K562 (cell line): ENCODE data around the gene PRSS22. TPM values are rescaled to one million over a fixed set of nuclear protein-coding genes. Genes with fewer than 3 reads are reported as not detected.

Source experiments
- ATAC-seq: fragments of 200-7000 bp; cut with Tn5 transposase; 3 replicates; pipeline ENCODE4 v1.9.1; 2020; ENCODE audit warnings: moderate library complexity
- BruUV-seq: library from RNA; stranded (reverse); fragments of 400-500 nt; replicated peaks from 2 replicates; lab custom pipeline; 2021; lab: Mats Ljungman, UMichigan
- CTCF ChIA-PET: fragments of 300-600 bp; formaldehyde crosslinking; extraction: SDS; loops from one replicate; lab custom pipeline; 2021; ENCODE audit warnings: low intra/inter-chr PET ratio; lab: Yijun Ruan, JAX
- POLR2A ChIA-PET: fragments of 300-600, 350-650 bp; sonication (Branson Sonifier 250); formaldehyde crosslinking; extraction: SDS; loops from one replicate; lab custom pipeline; 2021; ENCODE audit warnings: antibody characterized with exemption, inconsistent platforms; lab: Yijun Ruan, JAX
- DNase-seq, 4 experiments: peaks; one replicate each; pipeline versions ENCODE4 v3.0.0 to v3.0.0-alpha.2; 2011 to 2018; ENCODE audit warnings: low spot score in 3 of 4, mixed read lengths in 3 of 4; ENCODE audit errors: extremely low read depth in 1 of 4
- FAIRE-seq: peaks from 2 replicates; lab custom pipeline; 2011; peaks lifted over from hg19 to GRCh38; lab: Jason Lieb, UNC
- H2AFZ ChIP-seq: 2 replicates; pipeline ENCODE4 v1.6.0; 2011; ENCODE audit warnings: low read depth, low read length, control low read depth, inconsistent platforms
- H3K27ac ChIP-seq: fragments of 200-600 bp; 3 replicates; pipeline ENCODE4 v1.8.0; 2011; ENCODE audit warnings: low read depth, mild to moderate bottlenecking, control low read depth, inconsistent platforms, low read length, moderate library complexity, mixed read lengths; ENCODE audit errors: extremely low read depth
- H3K27me3 ChIP-seq, 2 experiments: fragments of 300-600 bp in 1 of 2; 2 replicates in 1 of 2; 3 replicates in 1 of 2; pipeline versions ENCODE4 v1.6.0 to v1.8.0; 2011; ENCODE audit warnings: inconsistent platforms in 2 of 2, low read length in 2 of 2, mild to moderate bottlenecking in 1 of 2, mixed read lengths in 1 of 2, moderate library complexity in 1 of 2; ENCODE audit not compliant: control insufficient read depth in 2 of 2, insufficient read depth in 2 of 2
- H3K36me3 ChIP-seq: fragments of 300-600 bp; 3 replicates; pipeline ENCODE4 v1.8.0; 2011; ENCODE audit warnings: mild to moderate bottlenecking, low read length, inconsistent platforms; ENCODE audit not compliant: control insufficient read depth, insufficient read depth
- H3K4me1 ChIP-seq, 2 experiments: fragments of 200-600 bp in 1 of 2; replicated peaks in 1 of 2; 2 replicates in 1 of 2; 3 replicates in 1 of 2; pipeline versions ENCODE4 v1.5.1 to v1.8.0; 2011; ENCODE audit warnings: inconsistent platforms in 2 of 2, low read length in 2 of 2, mild to moderate bottlenecking in 1 of 2, mixed read lengths in 1 of 2, moderate library complexity in 1 of 2; ENCODE audit not compliant: control insufficient read depth in 2 of 2, insufficient read depth in 2 of 2
- H3K4me2 ChIP-seq: 2 replicates; pipeline ENCODE4 v1.6.1; 2011; ENCODE audit warnings: low read length, control low read depth, inconsistent platforms, mixed read lengths; ENCODE audit not compliant: insufficient read depth
- H3K4me3 ChIP-seq: fragments of 200-600 bp; sonication (generic), shearing (Covaris generic); 2 replicates; pipeline ENCODE4 v1.5.1; 2016; ENCODE audit warnings: control low read depth, inconsistent platforms
- H3K79me2 ChIP-seq: fragments of 200-600 bp; 3 replicates; pipeline ENCODE4 v1.8.0; 2011; ENCODE audit warnings: low read length, inconsistent platforms; ENCODE audit not compliant: control insufficient read depth, insufficient read depth
- H3K9ac ChIP-seq, 2 experiments: 2 replicates each; pipeline versions ENCODE4 v1.6.0 to v1.6.1; 2011; ENCODE audit warnings: low read depth in 2 of 2, low read length in 2 of 2, control low read depth in 1 of 2, inconsistent platforms in 1 of 2, mild to moderate bottlenecking in 1 of 2, mixed read lengths in 1 of 2; ENCODE audit not compliant: insufficient read depth in 1 of 2
- H3K9me1 ChIP-seq: one replicate; pipeline ENCODE4 v1.6.0; 2011; ENCODE audit warnings: inconsistent platforms, mild to moderate bottlenecking, low read length, moderate library complexity; ENCODE audit not compliant: control insufficient read depth, insufficient read depth
- H3K9me3 ChIP-seq: replicated peaks from 2 replicates; pipeline ENCODE4 v1.5.1; 2011; ENCODE audit warnings: low read depth, low read length, inconsistent platforms; ENCODE audit not compliant: control insufficient read depth, insufficient read depth
- H4K20me1 ChIP-seq: replicated peaks from 2 replicates; pipeline ENCODE4 v1.6.1; 2011; ENCODE audit warnings: low read length, inconsistent platforms, mixed read lengths; ENCODE audit not compliant: control insufficient read depth, insufficient read depth
- CHD2 ChIP-seq: IDR thresholded peaks from 2 replicates; pipeline ENCODE4 v1.6.1; 2011; ENCODE audit warnings: low read depth, low read length
- CXXC5 ChIP-seq: fragments of 250-450 bp; sonication (Bioruptor Pico); IDR thresholded peaks from 2 replicates; pipeline ENCODE4 v1.8.0; 2022; ENCODE audit warnings: inconsistent platforms, mild to moderate bottlenecking, moderate library complexity
- EGR1 ChIP-seq: fragments of 450-650 bp; conservative IDR thresholded peaks from 2 replicates; pipeline ENCODE4 v1.6.1; 2017; ENCODE audit warnings: mild to moderate bottlenecking
- ELF1 ChIP-seq: fragments of 200-800 bp; sonication (Bioruptor generic); IDR thresholded peaks from 2 replicates; pipeline ENCODE4 v1.6.1; 2016; ENCODE audit warnings: missing genetic modification characterization, missing compliant biosample characterization
- HDAC2 ChIP-seq: fragments of 450-650 bp; IDR thresholded peaks from 2 replicates; pipeline ENCODE4 v1.6.1; 2016; ENCODE audit warnings: mild to moderate bottlenecking
- HMGN3 ChIP-seq: IDR thresholded peaks from 2 replicates; pipeline ENCODE4 v1.6.1; 2011; ENCODE audit warnings: borderline replicate concordance, low read depth, mild to moderate bottlenecking, mixed read lengths, low read length; ENCODE audit not compliant: insufficient read length; ENCODE audit errors: extremely low read depth
- KHSRP ChIP-seq: fragments of 450-650 bp; IDR thresholded peaks from 2 replicates; pipeline ENCODE4 v1.6.1; 2017
- NCOA1 ChIP-seq: fragments of 450-650 bp; IDR thresholded peaks from 2 replicates; pipeline ENCODE4 v1.6.1; 2016; ENCODE audit warnings: low read depth
- NCOA6 ChIP-seq: fragments of 450-650 bp; IDR thresholded peaks from 2 replicates; pipeline ENCODE4 v1.6.1; 2017; ENCODE audit warnings: mild to moderate bottlenecking
- POLR2G ChIP-seq: fragments of 200-400 bp; formaldehyde crosslinking; IDR thresholded peaks from 2 replicates; pipeline ENCODE4 v1.6.1; 2017; ENCODE audit warnings: low read depth, mild to moderate bottlenecking, antibody characterized with exemption, low read length, moderate library complexity
- TAF7 ChIP-seq: fragments of 450-650 bp; IDR thresholded peaks from 2 replicates; pipeline ENCODE4 v1.6.1; 2016; ENCODE audit warnings: missing genetic modification characterization, missing compliant biosample characterization
- ZNF263 ChIP-seq: sonication (generic); formaldehyde crosslinking; IDR thresholded peaks from 2 replicates; pipeline ENCODE4 v1.8.0; 2022; ENCODE audit warnings: mild to moderate bottlenecking, missing genetic modification reagents, borderline replicate concordance
- ZNF75A ChIP-seq: fragments of 450-650 bp; formaldehyde crosslinking; IDR thresholded peaks from 2 replicates; pipeline ENCODE4 v1.4.0; 2020; ENCODE audit warnings: mild to moderate bottlenecking
- WGBS: fragments of 100-300 bp; shearing (Covaris generic); methylation state at CpG from one replicate; pipeline ENCODE4 v1.1.6; 2016; ENCODE audit warnings: low coverage, mixed read lengths; ENCODE audit not compliant: insufficient coverage; ENCODE audit errors: missing lambda C conversion rate; 5-methylcytosine and 5-hydroxymethylcytosine counted together
- in situ Hi-C: fragments of 300-500 bp; cut with MboI; formaldehyde crosslinking; loops from 4 replicates; pipeline ENCODE4 v1.15.0; 2018; ENCODE audit warnings: inconsistent platforms, mixed read lengths
- intact Hi-C: fragments of 100-400 bp; cut with micrococcal nuclease; formaldehyde crosslinking; loops from 2 replicates; pipeline ENCODE4 v1.14.2; 2022
- polyA plus RNA-seq, 8 experiments: library from polyadenylated mRNA; depleted of rRNA in 4 of 8; stranded (reverse) in 5 of 8; unstranded in 3 of 8; fragments of >200 nt; fragmentation: Nextera tagmentation in 2 of 8; fragmentation: Illumina TruSeq in 1 of 8; extraction: Ambion mirVana in 2 of 8; extraction: Trizol in 1 of 8; gene quantifications; 2 replicates each; pipeline versions ENCODE4 v1.2.1 to v1.2.3, GENCODE V29; 2011 to 2014; ENCODE audit warnings: inconsistent platforms in 1 of 8, missing spikeins in 1 of 8
- total RNA-seq, 7 experiments: library from RNA; depleted of rRNA in 6 of 7; stranded (reverse); fragments of >200 nt in 6 of 7; fragmentation: Illumina TruSeq in 2 of 7; extraction: Trizol in 2 of 7; gene quantifications; 2 replicates each; pipeline versions ENCODE4 v1.2.1 to v1.2.3, GENCODE V29; 2011 to 2021; ENCODE audit warnings: low replicate concordance in 1 of 7
- TF ChIP-seq, protein P1 (sequence below): fragments of 450-650 bp; conservative IDR thresholded peaks from 2 replicates; pipeline ENCODE4 v1.6.1; 2016; ENCODE audit warnings: missing genetic modification characterization, low read depth, mild to moderate bottlenecking, missing compliant biosample characterization, moderate library complexity
- TF ChIP-seq, protein P2 (sequence below): fragments of 450-650 bp; formaldehyde crosslinking; IDR thresholded peaks from 2 replicates; pipeline ENCODE4 v1.4.0; 2022; ENCODE audit warnings: mild to moderate bottlenecking, moderate library complexity

PRSS22 gene
- total and polyA plus RNA-seq, 9 of the 15 experiments (the other 6 are each of a cell fraction or from before 2014, with no cell fraction given), result 0.13 to 0.42 TPM; not detected in 7

DNA sequence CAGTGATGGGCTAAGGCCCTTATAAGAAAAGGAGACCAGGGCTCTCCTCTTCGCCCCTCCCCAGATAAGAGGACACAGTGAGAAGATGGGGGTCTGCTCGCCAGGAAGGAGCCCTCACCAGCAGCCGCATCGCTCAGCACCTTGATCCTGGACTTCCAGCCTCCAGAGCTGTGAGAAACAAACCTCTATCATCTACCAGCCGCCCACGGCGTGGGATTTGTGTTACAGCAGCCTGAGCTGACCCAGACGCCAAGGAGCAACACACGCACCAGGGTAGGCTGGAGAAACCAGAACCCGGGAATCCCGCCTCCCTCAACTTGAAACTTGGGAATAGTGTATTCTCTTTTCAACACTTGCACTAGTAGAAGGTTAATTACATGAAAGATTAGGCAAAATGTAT lies 32.1 kb downstream of the PRSS22 start:
- no peaks in the 10 kb centered on the region for H3K9me3 ChIP-seq
- no peak overlapping the region for H2AFZ ChIP-seq
- intact Hi-C loops (no loop called here), in situ Hi-C loops (no loop called here)
- BruUV-seq, result no TSS peak
- DNase-seq (no peak), FAIRE-seq (peak; percentile 26), ATAC-seq (no peak)
- whole genome bisulfite sequencing, result 4% methylated on average over 11 of the region's 11 CpGs
- peaks cover 0 to 32% of the 10 kb centered on the region in 2 experiments; a peak in 1 of 5 replicates for H3K4me1 ChIP-seq
- POLR2A ChIA-PET, result interaction anchor here (0.6 to 2.4 kb wide), 4 partner anchors 13 to 109 kb away, joined by 3 to 8 read pairs (median 4); no protein-coding TSS in a partner anchor
- no peaks in the 10 kb centered on the region for H3K79me2 ChIP-seq
- no peaks in the 10 kb centered on the region for H3K9me1 ChIP-seq
- peaks cover 5% of the 10 kb centered on the region; the same call in 1 of the 3 replicates for H3K36me3 ChIP-seq
- no peak overlapping the region for H3K4me2 ChIP-seq
- H3K4me3 ChIP-seq, result no peak overlapping the region
- peaks cover 26 to 54% of the 10 kb centered on the region in 2 experiments for H3K27me3 ChIP-seq
- no peak overlapping the region for H3K9ac ChIP-seq
- TF ChIP-seq HDAC2, result no peak
- peak; percentile 79 for TF ChIP-seq EGR1
- no peak overlapping the region for H3K27ac ChIP-seq
- H4K20me1 ChIP-seq, result peaks cover 10% of the 10 kb centered on the region
- CTCF ChIA-PET, result no interaction called here

DNA sequence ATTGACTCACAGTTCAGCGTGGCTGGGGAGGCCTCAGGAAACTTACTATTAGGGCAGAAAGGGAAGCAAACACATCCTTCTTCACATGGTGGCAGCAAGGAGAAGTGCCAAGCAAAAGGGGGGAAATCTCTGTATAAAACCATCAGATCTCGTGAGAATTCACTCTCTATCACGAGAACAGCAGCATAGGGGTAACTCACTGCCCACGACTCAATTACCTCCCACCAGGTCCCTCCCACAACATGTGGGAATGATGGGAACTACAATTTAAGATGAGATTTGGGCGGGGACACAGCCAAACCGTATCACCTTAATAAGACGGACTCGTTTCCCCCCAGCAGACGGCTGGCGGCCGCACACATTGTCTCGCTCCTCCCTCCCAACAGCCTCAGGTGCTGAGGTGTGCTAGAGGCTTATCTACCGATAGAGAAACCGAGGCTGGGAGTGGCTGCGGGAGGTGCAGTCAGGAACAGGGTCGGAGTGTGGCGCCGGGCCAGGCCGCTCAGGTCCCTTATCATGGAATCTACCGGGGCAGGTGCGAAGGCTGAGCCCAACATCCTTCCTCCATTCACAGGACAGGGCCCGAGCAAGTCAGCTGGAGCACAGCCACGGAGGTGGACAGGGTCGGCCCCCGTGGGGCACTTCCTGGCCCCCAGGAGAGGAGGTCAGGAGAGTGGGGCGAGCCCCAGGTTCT lies 32.8 kb downstream of the PRSS22 start:
- in situ Hi-C loops (no loop called here), intact Hi-C loops (no loop called here)
- Histone ChIP-seq H3K27ac (no peak overlapping the region), H2AFZ (no peak overlapping the region), H3K36me3 (peaks cover 11% of the 10 kb centered on the region; the same call in 1 of the 3 replicates), H3K27me3 (peaks cover 26 to 47% of the 10 kb centered on the region in 2 experiments), H3K4me1 (peaks cover 0 to 37% of the 10 kb centered on the region in 2 experiments; a peak in 2 of 5 replicates), H4K20me1 (peaks cover 10% of the 10 kb centered on the region), H3K79me2 (no peaks in the 10 kb centered on the region), H3K9ac (no peak overlapping the region), H3K4me2 (no peak overlapping the region), H3K4me3 (no peak overlapping the region), H3K9me1 (no peaks in the 10 kb centered on the region), H3K9me3 (no peaks in the 10 kb centered on the region)
- FAIRE-seq, result no peak
- BruUV-seq, result no TSS peak
- ATAC-seq, result no peak
- DNase-seq, result no peak
- 13% methylated on average over 26 of the region's 26 CpGs for WGBS
- ChIA-PET POLR2A (interaction anchor here (0.6 to 2.4 kb wide), 4 partner anchors 13 to 83 kb away, joined by 3 to 8 read pairs (median 4); no protein-coding TSS in a partner anchor), CTCF (no interaction called here)
- TF ChIP-seq, protein P1, sequence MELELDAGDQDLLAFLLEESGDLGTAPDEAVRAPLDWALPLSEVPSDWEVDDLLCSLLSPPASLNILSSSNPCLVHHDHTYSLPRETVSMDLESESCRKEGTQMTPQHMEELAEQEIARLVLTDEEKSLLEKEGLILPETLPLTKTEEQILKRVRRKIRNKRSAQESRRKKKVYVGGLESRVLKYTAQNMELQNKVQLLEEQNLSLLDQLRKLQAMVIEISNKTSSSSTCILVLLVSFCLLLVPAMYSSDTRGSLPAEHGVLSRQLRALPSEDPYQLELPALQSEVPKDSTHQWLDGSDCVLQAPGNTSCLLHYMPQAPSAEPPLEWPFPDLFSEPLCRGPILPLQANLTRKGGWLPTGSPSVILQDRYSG (tag), result no peak
- TF ChIP-seq CHD2 (peak; percentile 81), NCOA6 (no peak), ZNF263 (CRISPR knock-in tag) (no peak), TAF7 (no peak), HMGN3 (no peak), POLR2G (peak; percentile 61), NCOA1 (no peak), ELF1 (no peak), CXXC5 (CRISPR knock-in tag) (no peak), ZNF75A (CRISPR knock-in tag) (no peak), KHSRP (no peak), HDAC2 (no peak)
- TF ChIP-seq, protein P2, sequence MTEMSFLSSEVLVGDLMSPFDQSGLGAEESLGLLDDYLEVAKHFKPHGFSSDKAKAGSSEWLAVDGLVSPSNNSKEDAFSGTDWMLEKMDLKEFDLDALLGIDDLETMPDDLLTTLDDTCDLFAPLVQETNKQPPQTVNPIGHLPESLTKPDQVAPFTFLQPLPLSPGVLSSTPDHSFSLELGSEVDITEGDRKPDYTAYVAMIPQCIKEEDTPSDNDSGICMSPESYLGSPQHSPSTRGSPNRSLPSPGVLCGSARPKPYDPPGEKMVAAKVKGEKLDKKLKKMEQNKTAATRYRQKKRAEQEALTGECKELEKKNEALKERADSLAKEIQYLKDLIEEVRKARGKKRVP, result no peak
